ENCODE measurements around the gene BOD1L2.

BOD1L2 gene

DNA sequence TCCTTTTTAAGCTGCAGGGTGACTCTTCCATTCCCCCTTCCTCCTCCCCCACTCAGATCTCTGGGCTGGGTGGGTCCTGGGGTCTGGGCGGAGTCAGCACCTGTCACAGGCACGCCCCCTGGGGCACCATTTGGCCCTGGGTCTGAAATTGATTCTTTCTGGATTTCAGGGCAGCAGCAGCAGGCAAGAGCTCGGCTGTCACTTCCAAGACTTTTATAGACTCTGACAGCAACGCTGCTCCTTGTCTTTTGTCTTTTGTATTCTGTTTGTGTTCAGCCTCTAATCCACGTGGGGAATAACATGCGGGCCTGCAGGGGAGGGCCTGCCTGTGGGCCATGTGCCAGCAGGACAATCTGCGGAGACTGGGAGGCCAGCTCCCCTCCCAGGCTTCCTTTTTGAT is 3.9 kb downstream of the BOD1L2 start:
- Histone ChIP-seq H3K36me3 (ENCODE audit: insufficient read depth, low read length) (no peaks in the 10 kb centered on the region), H3K27ac (ENCODE audit: low read depth, low read length) (no peak overlapping the region), H3K27me3 (ENCODE audit: insufficient read depth, low read length) (no peaks in the 10 kb centered on the region), H3K4me1 (ENCODE audit: insufficient read depth, low read length) (peaks cover 26% of the 10 kb centered on the region), H3K9me3 (ENCODE audit: insufficient read depth, low read depth, low read length) (no peaks in the 10 kb centered on the region), H3K9ac (ENCODE audit: low read depth, low read length) (no peak overlapping the region), H3K4me3 (ENCODE audit: low read length) (no peak overlapping the region)
- WGBS: 42% methylated on average over 7 of the region's 7 CpGs

DNA sequence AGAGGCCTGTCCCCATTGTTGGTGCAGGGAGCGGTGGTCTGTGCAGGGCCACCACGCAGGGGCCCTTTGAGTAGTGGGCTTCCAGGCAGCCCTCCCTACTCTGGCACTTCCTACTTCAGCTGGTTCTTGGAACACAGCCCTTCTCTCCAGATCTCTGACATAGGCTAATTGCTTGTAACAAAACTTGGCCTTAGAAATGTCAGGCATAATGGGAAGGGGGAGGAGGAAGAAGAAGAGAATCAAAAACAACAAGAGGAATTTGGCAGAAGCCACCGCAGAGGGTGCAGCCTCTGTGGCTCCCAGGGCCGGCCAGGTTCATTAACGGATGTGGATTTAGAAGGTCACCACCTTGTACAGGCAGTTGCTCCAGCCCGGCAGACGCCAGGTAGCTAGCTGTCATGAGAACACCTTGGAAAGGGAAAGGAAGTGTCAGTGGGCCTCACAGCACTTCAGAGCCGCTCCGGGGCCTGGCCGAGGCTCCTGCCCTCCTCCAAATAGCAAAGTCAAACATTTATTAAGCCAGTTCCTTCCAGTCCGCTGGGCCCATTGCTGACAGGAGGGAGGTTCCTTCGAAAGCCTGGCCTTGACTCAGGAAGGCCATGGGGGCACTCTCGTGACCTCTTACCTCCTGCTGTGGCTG is 7.4 kb downstream of the BOD1L2 start:
- H3K36me3 ChIP-seq (ENCODE audit: insufficient read depth, low read length): no peaks in the 10 kb centered on the region
- no peak overlapping the region for H3K4me3 ChIP-seq (ENCODE audit: low read length)
- WGBS: 87% methylated on average over 13 of the region's 13 CpGs
- peaks cover 10% of the 10 kb centered on the region; the same call in 1 of the 2 replicates for H3K9me3 ChIP-seq (ENCODE audit: insufficient read depth, low read depth, low read length)
- H3K27me3 ChIP-seq (ENCODE audit: insufficient read depth, low read length): no peaks in the 10 kb centered on the region
- peaks cover 18% of the 10 kb centered on the region for H3K4me1 ChIP-seq (ENCODE audit: insufficient read depth, low read length)
- no peak overlapping the region for H3K27ac ChIP-seq (ENCODE audit: low read depth, low read length)
- H3K9ac ChIP-seq (ENCODE audit: low read depth, low read length): no peak overlapping the region

DNA sequence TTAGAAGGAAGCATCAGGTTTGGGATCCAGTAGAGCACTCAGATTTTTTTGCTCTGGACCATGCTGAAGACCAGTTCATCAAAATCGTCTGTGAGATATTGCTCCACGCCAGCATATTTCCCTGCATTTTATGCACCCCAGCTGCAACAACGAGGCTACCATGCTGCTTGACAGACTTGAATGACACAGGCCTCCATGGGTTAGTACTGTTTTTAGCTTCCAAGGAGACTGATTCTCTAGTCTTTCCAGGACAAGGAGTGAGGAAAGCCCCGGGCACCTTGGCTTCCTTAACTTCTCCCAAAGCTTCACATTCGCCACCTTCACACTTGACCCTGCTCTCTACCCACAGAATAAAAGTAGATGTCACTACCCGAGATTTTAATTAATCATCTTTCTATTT is 17.5 kb downstream of the BOD1L2 start:
- no peaks in the 10 kb centered on the region for H3K27me3 ChIP-seq (ENCODE audit: insufficient read depth, low read length)
- no peak overlapping the region for H3K9ac ChIP-seq (ENCODE audit: low read depth, low read length)
- no peak overlapping the region for H3K4me3 ChIP-seq (ENCODE audit: low read length)
- H3K36me3 ChIP-seq (ENCODE audit: insufficient read depth, low read length): no peaks in the 10 kb centered on the region
- 91% methylated on average over 6 of the region's 6 CpGs for WGBS
- H3K9me3 ChIP-seq (ENCODE audit: insufficient read depth, low read depth, low read length): peaks cover 3% of the 10 kb centered on the region; the same call in 1 of the 2 replicates
- H3K27ac ChIP-seq (ENCODE audit: low read depth, low read length): no peak overlapping the region
- no peaks in the 10 kb centered on the region for H3K4me1 ChIP-seq (ENCODE audit: insufficient read depth, low read length)

DNA sequence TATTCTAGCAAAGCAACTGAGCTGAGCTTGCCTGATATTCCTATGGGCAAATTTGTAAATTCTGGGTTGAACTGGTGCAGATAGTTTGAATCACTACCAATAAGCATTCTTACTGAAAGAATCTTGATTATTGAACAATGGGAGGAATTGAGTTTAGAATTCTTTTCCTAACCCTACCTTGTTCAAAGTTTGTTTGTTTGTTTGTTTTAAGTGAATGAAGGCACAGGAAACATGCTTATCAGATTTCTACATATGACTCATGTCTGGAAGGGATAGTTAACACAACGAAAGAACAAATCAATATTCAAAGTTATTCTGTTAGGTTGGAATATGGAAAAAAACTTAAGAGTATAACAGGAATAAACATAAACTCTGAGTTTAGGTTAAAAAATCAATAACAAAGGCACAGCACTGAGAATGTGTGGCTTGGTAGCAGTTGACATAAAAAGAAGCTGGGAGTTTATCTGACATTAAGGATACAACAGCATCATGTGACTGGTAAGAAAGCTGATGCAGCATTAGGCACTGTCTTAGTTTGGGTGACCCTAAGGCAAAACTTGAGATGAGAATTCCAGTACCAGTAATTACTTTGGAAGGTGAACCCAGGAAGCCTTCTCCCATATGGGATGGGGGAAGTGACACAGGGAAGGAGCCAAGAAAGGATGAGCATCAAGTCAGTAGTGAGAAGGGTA is 20.9 kb downstream of the BOD1L2 start:
- no peak overlapping the region for H3K27ac ChIP-seq (ENCODE audit: low read depth, low read length)
- no peaks in the 10 kb centered on the region for H3K9me3 ChIP-seq (ENCODE audit: insufficient read depth, low read depth, low read length)
- H3K4me1 ChIP-seq (ENCODE audit: insufficient read depth, low read length): no peaks in the 10 kb centered on the region
- no peaks in the 10 kb centered on the region for H3K36me3 ChIP-seq (ENCODE audit: insufficient read depth, low read length)
- WGBS: no CpG with 5 or more reads among the region's 1 CpG
- H3K9ac ChIP-seq (ENCODE audit: low read depth, low read length): no peak overlapping the region
- H3K27me3 ChIP-seq (ENCODE audit: insufficient read depth, low read length): no peaks in the 10 kb centered on the region
- H3K4me3 ChIP-seq (ENCODE audit: low read length): no peak overlapping the region

DNA sequence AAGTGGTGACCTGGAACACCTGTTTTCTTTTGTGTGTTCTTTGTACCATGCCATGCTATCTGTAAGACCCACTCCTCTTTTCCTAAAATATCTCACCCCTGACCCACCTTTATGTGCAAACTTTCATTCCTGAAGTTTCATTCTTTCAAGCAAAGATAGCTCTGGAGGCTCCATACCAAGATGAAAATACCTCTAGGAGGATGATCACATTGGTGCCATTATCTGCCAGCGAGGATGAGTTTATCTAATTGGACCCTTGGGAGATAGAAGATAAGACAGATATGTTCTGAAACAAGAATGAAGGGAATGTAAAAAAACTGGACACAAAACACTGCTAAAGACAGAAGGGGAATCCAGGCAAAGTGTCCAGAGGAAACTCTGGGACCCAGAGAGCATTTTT is 24.1 kb downstream of the BOD1L2 start:
- Histone ChIP-seq H3K9me3 (ENCODE audit: insufficient read depth, low read depth, low read length) (peaks cover 5% of the 10 kb centered on the region; the same call in 1 of the 2 replicates), H3K4me3 (ENCODE audit: low read length) (no peak overlapping the region), H3K9ac (ENCODE audit: low read depth, low read length) (no peak overlapping the region), H3K4me1 (ENCODE audit: insufficient read depth, low read length) (no peaks in the 10 kb centered on the region), H3K27me3 (ENCODE audit: insufficient read depth, low read length) (no peaks in the 10 kb centered on the region), H3K36me3 (ENCODE audit: insufficient read depth, low read length) (no peaks in the 10 kb centered on the region), H3K27ac (ENCODE audit: low read depth, low read length) (no peak overlapping the region)
- 100% methylated on average over 1 of the region's 1 CpG for WGBS

DNA sequence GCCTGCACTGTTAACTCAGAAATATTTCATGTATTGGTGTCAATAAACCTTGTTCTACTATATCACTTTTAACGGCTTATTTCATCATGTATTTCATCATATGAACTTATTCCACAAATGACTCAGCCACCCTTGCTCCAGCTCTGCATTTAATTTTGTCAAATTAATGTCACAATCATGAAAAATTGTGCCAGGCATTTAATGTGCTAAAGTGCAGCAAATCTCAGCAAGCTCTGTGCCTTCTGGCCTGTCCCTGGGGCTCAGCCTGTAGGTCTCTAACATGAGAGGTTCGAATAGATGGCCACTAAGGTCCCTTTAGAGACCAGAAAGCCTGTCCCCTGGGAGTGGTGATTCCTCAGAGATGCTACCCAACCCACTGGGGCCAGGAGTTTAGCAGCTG is 28.6 kb downstream of the BOD1L2 start:
- H3K27ac ChIP-seq (ENCODE audit: low read depth, low read length): no peak overlapping the region
- peaks cover 5% of the 10 kb centered on the region; the same call in 1 of the 2 replicates for H3K9me3 ChIP-seq (ENCODE audit: insufficient read depth, low read depth, low read length)
- H3K4me1 ChIP-seq (ENCODE audit: insufficient read depth, low read length): no peaks in the 10 kb centered on the region
- no peaks in the 10 kb centered on the region for H3K27me3 ChIP-seq (ENCODE audit: insufficient read depth, low read length)
- no peak overlapping the region for H3K4me3 ChIP-seq (ENCODE audit: low read length)
- 91% methylated on average over 2 of the region's 2 CpGs for WGBS
- H3K9ac ChIP-seq (ENCODE audit: low read depth, low read length): no peak overlapping the region
- H3K36me3 ChIP-seq (ENCODE audit: insufficient read depth, low read length): no peaks in the 10 kb centered on the region

DNA sequence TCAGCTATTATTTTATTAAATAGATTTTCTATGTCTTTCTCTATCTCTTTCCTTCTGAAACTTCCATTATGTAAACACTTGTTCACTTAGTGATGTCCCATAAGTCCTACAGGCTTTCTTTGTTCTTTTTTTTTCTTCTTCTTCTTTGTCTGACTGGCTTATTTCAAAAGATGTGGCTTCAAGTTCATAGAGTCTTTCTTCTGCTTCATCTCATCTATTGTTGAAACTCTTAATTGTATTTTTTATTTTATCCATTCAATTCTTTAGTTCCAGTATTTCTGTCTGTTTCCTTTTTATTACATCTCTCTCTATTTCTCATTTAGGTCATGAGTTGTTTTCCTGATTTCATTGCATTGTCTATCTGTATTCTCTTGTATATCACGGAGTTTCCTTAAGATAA is 38.5 kb downstream of the BOD1L2 start:
- Histone ChIP-seq H3K36me3 (ENCODE audit: insufficient read depth, low read length) (no peaks in the 10 kb centered on the region), H3K27ac (ENCODE audit: low read depth, low read length) (no peak overlapping the region)

DNA sequence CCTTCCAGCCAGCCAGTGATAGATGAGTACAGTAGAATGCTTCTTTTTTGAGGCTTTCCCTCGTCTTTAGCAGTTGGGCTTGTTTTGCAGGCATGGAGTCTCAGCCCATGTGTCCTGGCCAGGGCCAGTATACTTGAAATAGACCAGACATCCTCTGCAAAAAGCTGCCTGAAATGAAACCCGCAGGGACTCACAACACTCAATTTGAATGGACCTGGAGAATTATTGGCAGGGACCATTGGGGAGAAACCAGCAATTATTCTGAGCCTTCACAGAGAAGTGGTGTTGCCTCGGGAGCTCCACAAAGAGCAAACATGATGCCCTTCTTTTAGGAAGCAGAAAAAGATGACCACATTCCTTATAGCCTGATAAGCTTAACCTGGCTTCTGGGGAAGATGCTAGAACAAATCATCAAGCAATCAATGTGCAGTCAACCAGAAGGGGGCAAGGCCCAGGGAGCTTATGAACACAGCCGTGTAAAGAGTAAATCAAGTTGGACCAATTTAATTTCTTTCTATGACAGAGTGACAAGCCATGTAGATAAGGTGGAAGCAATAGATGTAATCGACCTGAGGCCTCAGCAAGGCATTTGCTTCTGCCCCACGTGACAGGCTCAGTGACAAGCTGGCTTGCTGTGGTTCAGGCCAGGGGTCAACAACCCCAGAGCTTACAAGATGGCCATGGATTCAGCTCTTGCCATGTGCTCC is 42.1 kb downstream of the BOD1L2 start:
- Histone ChIP-seq H3K9me3 (ENCODE audit: insufficient read depth, low read depth, low read length) (peaks cover 13% of the 10 kb centered on the region; the same call in 1 of the 2 replicates), H3K4me3 (ENCODE audit: low read length) (no peak overlapping the region), H3K36me3 (ENCODE audit: insufficient read depth, low read length) (no peaks in the 10 kb centered on the region), H3K27me3 (ENCODE audit: insufficient read depth, low read length) (no peaks in the 10 kb centered on the region), H3K9ac (ENCODE audit: low read depth, low read length) (no peak overlapping the region), H3K4me1 (ENCODE audit: insufficient read depth, low read length) (no peaks in the 10 kb centered on the region), H3K27ac (ENCODE audit: low read depth, low read length) (no peak overlapping the region)
- 89% methylated on average over 6 of the region's 6 CpGs for WGBS

More for the DNA sequence above, 38.5 kb downstream of the BOD1L2 start:
- Histone ChIP-seq H3K27me3 (ENCODE audit: insufficient read depth, low read length) (no peaks in the 10 kb centered on the region), H3K4me1 (ENCODE audit: insufficient read depth, low read length) (no peaks in the 10 kb centered on the region), H3K9ac (ENCODE audit: low read depth, low read length) (no peak overlapping the region), H3K4me3 (ENCODE audit: low read length) (no peak overlapping the region), H3K9me3 (ENCODE audit: insufficient read depth, low read depth, low read length) (peaks cover 21% of the 10 kb centered on the region; the same call in 1 of the 2 replicates)
- no CpG with 5 or more reads among the region's 1 CpG for WGBS

DNA sequence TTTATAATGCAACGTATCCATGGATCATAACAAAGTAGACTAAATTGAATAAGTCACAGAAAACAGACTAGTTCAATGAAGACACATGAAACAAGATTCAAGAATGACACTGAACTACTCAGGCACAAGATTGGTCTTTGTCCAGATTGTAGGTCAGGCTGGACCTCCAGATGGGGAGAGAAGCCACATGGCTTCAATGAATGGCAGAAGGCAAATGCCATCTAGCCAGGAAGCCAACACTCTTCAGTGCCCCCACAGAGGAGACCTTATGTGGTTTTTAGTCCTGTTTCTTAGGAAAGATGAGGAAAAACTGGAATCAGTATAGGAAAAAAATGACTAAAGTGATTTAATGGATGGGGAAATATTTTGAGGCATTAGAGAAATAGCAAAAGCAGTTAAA is 43.1 kb downstream of the BOD1L2 start:
- Histone ChIP-seq H3K27me3 (ENCODE audit: insufficient read depth, low read length) (no peaks in the 10 kb centered on the region), H3K9ac (ENCODE audit: low read depth, low read length) (no peak overlapping the region), H3K36me3 (ENCODE audit: insufficient read depth, low read length) (no peaks in the 10 kb centered on the region), H3K27ac (ENCODE audit: low read depth, low read length) (no peak overlapping the region), H3K9me3 (ENCODE audit: insufficient read depth, low read depth, low read length) (peaks cover 7% of the 10 kb centered on the region; the same call in 1 of the 2 replicates), H3K4me3 (ENCODE audit: low read length) (no peak overlapping the region), H3K4me1 (ENCODE audit: insufficient read depth, low read length) (no peaks in the 10 kb centered on the region)
- 100% methylated on average over 1 of the region's 1 CpG for WGBS

DNA sequence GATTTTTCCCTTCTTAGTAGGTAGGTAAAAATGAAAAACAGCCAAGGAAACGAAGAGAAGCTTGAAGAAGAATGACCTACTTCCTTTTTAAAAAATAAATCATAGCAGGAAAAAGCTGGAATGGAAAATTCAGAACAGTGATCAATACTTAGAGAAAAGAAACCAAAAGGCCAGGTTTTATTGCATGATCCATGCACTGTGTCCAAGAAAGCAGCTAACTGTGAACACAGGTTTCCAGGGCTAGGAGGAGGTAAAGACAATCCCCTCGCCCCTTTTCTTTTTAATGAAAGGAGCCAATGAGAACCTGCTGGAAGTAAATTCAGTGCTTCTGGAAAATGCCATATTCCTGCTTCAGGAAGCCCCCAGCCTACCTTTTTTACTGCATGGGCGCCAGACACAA is 47.2 kb downstream of the BOD1L2 start:
- Histone ChIP-seq H3K9me3 (ENCODE audit: insufficient read depth, low read depth, low read length) (no peaks in the 10 kb centered on the region), H3K4me1 (ENCODE audit: insufficient read depth, low read length) (no peaks in the 10 kb centered on the region), H3K27ac (ENCODE audit: low read depth, low read length) (no peak overlapping the region), H3K27me3 (ENCODE audit: insufficient read depth, low read length) (no peaks in the 10 kb centered on the region), H3K4me3 (ENCODE audit: low read length) (no peak overlapping the region), H3K36me3 (ENCODE audit: insufficient read depth, low read length) (no peaks in the 10 kb centered on the region), H3K9ac (ENCODE audit: low read depth, low read length) (no peak overlapping the region)
- WGBS: 95% methylated on average over 2 of the region's 3 CpGs

DNA sequence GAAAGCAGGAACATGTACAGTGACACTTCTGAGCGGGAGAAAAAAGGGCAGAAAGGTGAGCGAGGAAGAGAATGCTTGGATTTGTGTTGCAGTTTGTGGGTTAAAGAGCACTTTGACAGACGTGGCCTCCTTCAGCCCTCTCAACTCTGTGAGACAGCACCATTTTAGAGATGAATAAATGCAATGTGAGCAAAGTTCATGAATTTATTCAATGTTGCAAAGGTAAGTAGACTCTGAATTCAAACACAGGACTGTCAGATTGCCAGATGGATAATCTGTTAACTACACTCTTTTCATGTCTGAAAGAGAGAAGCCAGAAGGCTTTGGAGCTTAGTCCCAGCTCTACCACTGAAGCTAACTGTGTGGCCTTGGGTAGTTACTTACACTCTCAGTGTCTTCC is 47.7 kb downstream of the BOD1L2 start:
- Histone ChIP-seq H3K27ac (ENCODE audit: low read depth, low read length) (no peak overlapping the region), H3K9me3 (ENCODE audit: insufficient read depth, low read depth, low read length) (no peaks in the 10 kb centered on the region), H3K9ac (ENCODE audit: low read depth, low read length) (no peak overlapping the region), H3K4me3 (ENCODE audit: low read length) (no peak overlapping the region), H3K4me1 (ENCODE audit: insufficient read depth, low read length) (no peaks in the 10 kb centered on the region), H3K36me3 (ENCODE audit: insufficient read depth, low read length) (no peaks in the 10 kb centered on the region), H3K27me3 (ENCODE audit: insufficient read depth, low read length) (no peaks in the 10 kb centered on the region)
- WGBS: 86% methylated on average over 3 of the region's 3 CpGs
